Prostate gland (tissue), 2 donors: ENCODE data around the gene SPEN.

Experiments used
- CTCF ChIP-seq, 4 experiments: fragments of 200-600 bp in 2 of 4; fragments of 450-650 bp in 2 of 4; sonication (generic) in 2 of 4; IDR thresholded peaks; 1 replicate in 3 of 4; 2 replicates in 1 of 4; pipeline ENCODE4 v1.5.1; 2016 to 2019; ENCODE audit warnings: antibody characterized with exemption in 4 of 4, mild to moderate bottlenecking in 2 of 4, moderate library complexity in 2 of 4
- POLR2A ChIP-seq: fragments of 450-650 bp; IDR thresholded peaks from one replicate; pipeline ENCODE4 v1.6.1; 2016; ENCODE audit warnings: antibody characterized with exemption, mild to moderate bottlenecking
- POLR2AphosphoS5 ChIP-seq: sonication (generic); formaldehyde crosslinking; IDR thresholded peaks from one replicate; pipeline ENCODE4 v1.6.1; 2017; ENCODE audit warnings: antibody characterized with exemption

- no peak for TF ChIP-seq CTCF (IDR thresholded peaks at IDR 0.05)
- TF ChIP-seq POLR2AphosphoS5: no peak
- TF ChIP-seq POLR2A: no peak
Measured at GRCh38 chr1:15843826-15844572, 3.5 kb upstream of the SPEN start.
